GM08714 (cell line): Measurements from ENCODE around the gene SHQ1.

Source experiments
- H3K4me3 ChIP-seq: fragments of 200-500 bp; sonication (Bioruptor generic); 2 replicates; pipeline ENCODE4 v1.5.1; 2014; ENCODE audit warnings: mild to moderate bottlenecking, low read length, inconsistent platforms
- ZNF274 ChIP-seq: IDR thresholded peaks from 2 replicates; pipeline ENCODE4 v1.6.1; 2012; ENCODE audit warnings: mild to moderate bottlenecking, low read depth, low read length

Gene SHQ1

GRCh38 chr3:72708441-72708840 is 139.8 kb downstream of the SHQ1 start:
- no peak for TF ChIP-seq ZNF274
- H3K4me3 ChIP-seq: no peak overlapping the region

DNA sequence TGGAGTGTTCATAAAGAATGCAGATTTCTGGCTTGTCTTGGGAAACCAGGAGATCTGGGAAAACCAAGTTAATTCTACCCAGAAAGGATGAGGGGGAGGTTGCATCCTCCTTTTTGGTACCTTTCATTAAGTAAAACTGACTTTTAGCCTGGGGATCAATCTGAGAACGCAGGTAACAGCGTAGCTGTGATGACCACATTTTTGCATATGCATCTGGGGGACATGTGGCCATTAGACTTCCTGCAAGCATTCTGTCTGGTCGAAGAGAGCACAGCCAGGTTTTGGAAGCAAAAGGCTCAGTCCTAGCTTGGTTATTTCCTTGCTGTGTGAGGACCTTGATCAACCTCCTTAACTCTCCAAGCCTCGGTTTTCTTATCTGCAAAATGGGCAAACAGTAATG is 145.2 kb downstream of the SHQ1 start:
- no peak overlapping the region for H3K4me3 ChIP-seq
- TF ChIP-seq ZNF274: no peak

- H3K4me3 ChIP-seq: no peak overlapping the region
- no peak for TF ChIP-seq ZNF274
Observed at GRCh38 chr3:72702390-72702789, 145.9 kb downstream of the SHQ1 start.

GRCh38 chr3:72700106-72700505 is 148.1 kb downstream of the SHQ1 start:
- no peak for TF ChIP-seq ZNF274
- H3K4me3 ChIP-seq: no peak overlapping the region

DNA sequence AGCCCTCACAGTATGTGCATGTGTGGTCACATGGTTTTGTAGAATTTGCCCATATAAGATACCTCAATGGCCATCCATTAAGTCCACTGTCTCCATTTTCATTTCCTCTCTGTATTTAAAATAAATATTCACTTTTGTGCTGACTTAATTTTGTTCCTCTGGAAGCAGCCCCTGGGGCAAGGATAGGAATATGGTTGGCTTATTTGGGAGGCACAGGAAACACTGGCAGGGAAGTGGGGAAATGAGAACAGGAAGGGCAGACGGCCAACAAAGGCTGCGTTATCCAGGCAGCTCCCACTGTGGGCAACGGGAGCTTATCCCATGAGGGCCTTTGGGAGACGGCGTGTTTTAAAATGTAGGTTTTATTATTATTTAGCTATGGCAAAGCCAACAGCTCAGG is 148.6 kb downstream of the SHQ1 start:
- no peak for TF ChIP-seq ZNF274
- H3K4me3 ChIP-seq: no peak overlapping the region
